Mesenchymal stem cell (in vitro differentiated cells and primary cell): Measurements from ENCODE around the gene PDZD2.
A peak's percentile ranks its signal among the peaks of the same experiment; 100 is the strongest.

Experiments used
- DNase-seq: peaks from one replicate; pipeline ENCODE4 v3.0.0-alpha.2; 2013
- H2AFZ ChIP-seq: one replicate; pipeline ENCODE4 v1.6.1; 2013; ENCODE audit warnings: low read depth, mild to moderate bottlenecking, control low read depth, inconsistent platforms, low read length, moderate library complexity
- H2AK5ac ChIP-seq: 2 replicates; pipeline ENCODE4 v1.6.1; 2013; ENCODE audit warnings: low read length, moderate library complexity, mild to moderate bottlenecking, inconsistent platforms; ENCODE audit not compliant: severe bottlenecking
- H2BK120ac ChIP-seq: one replicate; pipeline ENCODE4 v1.6.1; 2013; ENCODE audit warnings: low read depth, mild to moderate bottlenecking, inconsistent platforms, low read length, moderate library complexity
- H2BK12ac ChIP-seq, 2 experiments: one replicate each; pipeline ENCODE4 v1.6.1; 2013; ENCODE audit warnings: inconsistent platforms in 2 of 2, low read length in 2 of 2, mild to moderate bottlenecking in 2 of 2, moderate library complexity in 2 of 2, control low read depth in 1 of 2
- H2BK15ac ChIP-seq: one replicate; pipeline ENCODE4 v1.6.1; 2013; ENCODE audit warnings: mild to moderate bottlenecking, low read depth, inconsistent platforms; ENCODE audit not compliant: poor library complexity, severe bottlenecking
- H2BK5ac ChIP-seq: 2 replicates; pipeline ENCODE4 v1.6.1; 2013; ENCODE audit warnings: low read depth, mild to moderate bottlenecking, low read length, control low read depth, inconsistent platforms; ENCODE audit not compliant: poor library complexity, severe bottlenecking
- H3K14ac ChIP-seq, 2 experiments: one replicate each; pipeline ENCODE4 v1.6.1; 2013; ENCODE audit warnings: inconsistent platforms in 2 of 2, low read length in 2 of 2, control low read depth in 1 of 2, mild to moderate bottlenecking in 1 of 2, moderate library complexity in 1 of 2
- H3K18ac ChIP-seq, 2 experiments: one replicate each; pipeline ENCODE4 v1.6.1; 2013; ENCODE audit warnings: inconsistent platforms in 2 of 2, low read length in 2 of 2, control low read depth in 1 of 2, low read depth in 1 of 2, mild to moderate bottlenecking in 1 of 2
- H3K23ac ChIP-seq, 2 experiments: one replicate each; pipeline ENCODE4 v1.6.1; 2013; ENCODE audit warnings: inconsistent platforms in 2 of 2, low read length in 2 of 2, mild to moderate bottlenecking in 2 of 2, moderate library complexity in 2 of 2, control low read depth in 1 of 2
- H3K27ac ChIP-seq: 2 replicates; pipeline ENCODE4 v1.5.1; 2013; ENCODE audit warnings: mild to moderate bottlenecking, moderate library complexity, low read length, control low read depth, inconsistent platforms; ENCODE audit not compliant: poor library complexity, severe bottlenecking
- H3K27me3 ChIP-seq, 2 experiments: 2 replicates each; pipeline versions ENCODE4 v1.6.1 to v1.7.0; 2013; ENCODE audit warnings: low read length in 2 of 2, mild to moderate bottlenecking in 2 of 2, moderate library complexity in 2 of 2, control low read depth in 1 of 2, inconsistent platforms in 1 of 2; ENCODE audit not compliant: control insufficient read depth in 1 of 2, insufficient read depth in 1 of 2
- H3K36me3 ChIP-seq, 2 experiments: 2 replicates each; pipeline versions ENCODE4 v1.6.1 to v1.7.0; 2013; ENCODE audit warnings: low read length in 2 of 2, control low read depth in 1 of 2, inconsistent platforms in 1 of 2, low read depth in 1 of 2, mild to moderate bottlenecking in 1 of 2; ENCODE audit not compliant: insufficient read depth in 2 of 2, control insufficient read depth in 1 of 2
- H3K4ac ChIP-seq, 2 experiments: one replicate each; pipeline ENCODE4 v1.6.1; 2013; ENCODE audit warnings: inconsistent platforms in 2 of 2, low read length in 2 of 2, mild to moderate bottlenecking in 2 of 2, moderate library complexity in 2 of 2, control low read depth in 1 of 2, low read depth in 1 of 2
- H3K4me1 ChIP-seq: 2 replicates; pipeline ENCODE4 v1.6.1; 2013; ENCODE audit warnings: low read depth, low read length, control low read depth; ENCODE audit not compliant: control insufficient read depth, insufficient read depth
- H3K4me2 ChIP-seq: 2 replicates; pipeline ENCODE4 v1.6.1; 2013; ENCODE audit warnings: low read length, mild to moderate bottlenecking, inconsistent platforms; ENCODE audit not compliant: poor library complexity, severe bottlenecking
- H3K4me3 ChIP-seq, 2 experiments: 2 replicates each; pipeline versions ENCODE4 v1.5.1 to v1.7.0; 2013; ENCODE audit warnings: low read length in 2 of 2, mild to moderate bottlenecking in 2 of 2, control low read depth in 1 of 2, low read depth in 1 of 2; ENCODE audit not compliant: insufficient read depth in 1 of 2
- H3K79me1 ChIP-seq: replicated peaks from 2 replicates; pipeline ENCODE4 v1.6.1; 2013; ENCODE audit warnings: mild to moderate bottlenecking, control low read depth, low read length, inconsistent platforms; ENCODE audit not compliant: poor library complexity, severe bottlenecking
- H3K9ac ChIP-seq: 2 replicates; pipeline ENCODE4 v1.7.0; 2013; ENCODE audit warnings: mild to moderate bottlenecking, low read length, moderate library complexity
- H3K9me3 ChIP-seq: 2 replicates; pipeline ENCODE4 v1.7.0; 2013; ENCODE audit warnings: mild to moderate bottlenecking, low read length; ENCODE audit not compliant: control insufficient read depth
- H4K8ac ChIP-seq: one replicate; pipeline ENCODE4 v1.6.1; 2013; ENCODE audit warnings: inconsistent platforms, mild to moderate bottlenecking, low read length, moderate library complexity
- H4K91ac ChIP-seq: one replicate; pipeline ENCODE4 v1.6.1; 2013; ENCODE audit warnings: mild to moderate bottlenecking, low read length, inconsistent platforms
- WGBS: methylation state at CpG from one replicate; pipeline ENCODE4 v1.1.7; 2013; ENCODE audit warnings: mixed read lengths; 5-methylcytosine and 5-hydroxymethylcytosine counted together

The PDZD2 gene

GRCh38 chr5:31854181-31855133, 215.5 kb downstream of the PDZD2 start:
- Histone ChIP-seq H3K18ac (peak overlapping the region; percentile 23 to 58), H3K4me3 (peak overlapping the region; percentile 51 to 73), H3K36me3 (peaks cover 0 to 2% of the 10 kb centered on the region in 2 experiments), H2BK12ac (peak overlapping the region in 1 of 2 experiments; percentile 72), H3K27ac (no peak overlapping the region), H2AK5ac (no peak overlapping the region), H3K4me2 (peak overlapping the region; percentile 99), H3K9me3 (peaks cover 10% of the 10 kb centered on the region), H3K14ac (peak overlapping the region in 1 of 2 experiments; percentile 48), H3K23ac (no peak overlapping the region), H4K8ac (peak overlapping the region; percentile 77), H4K91ac (no peak overlapping the region), H2BK120ac (peak overlapping the region; percentile 51), H2BK15ac (peak overlapping the region; percentile 12), H3K79me1 (no peaks in the 10 kb centered on the region), H2AFZ (peak overlapping the region; percentile 48), H3K4ac (peak overlapping the region in 1 of 2 experiments; percentile 17), H3K9ac (peak overlapping the region; percentile 72), H3K27me3 (peaks cover 0 to 54% of the 10 kb centered on the region in 2 experiments), H2BK5ac (no peak overlapping the region), H3K4me1 (peaks cover 17% of the 10 kb centered on the region)
- DNase-seq: peak; percentile 57
- under 1% methylated on average over 41 of the region's 49 CpGs for WGBS

GRCh38 chr5:31855134-31856040, 216.5 kb downstream of the PDZD2 start:
- DNase-seq: peak; percentile 42
- Histone ChIP-seq H3K9me3 (peaks cover 19% of the 10 kb centered on the region), H3K27me3 (peaks cover 0 to 54% of the 10 kb centered on the region in 2 experiments), H2BK15ac (peak overlapping the region; percentile 9), H3K4me2 (peak overlapping the region; percentile 99), H3K4ac (peak overlapping the region in 1 of 2 experiments; percentile 4), H2AFZ (peak overlapping the region; percentile 48), H3K4me1 (peaks cover 17% of the 10 kb centered on the region), H3K27ac (no peak overlapping the region), H3K9ac (peak overlapping the region; percentile 72), H4K8ac (no peak overlapping the region), H4K91ac (no peak overlapping the region), H3K79me1 (no peaks in the 10 kb centered on the region), H3K14ac (no peak overlapping the region), H2BK5ac (no peak overlapping the region), H3K36me3 (peaks cover 0 to 2% of the 10 kb centered on the region in 2 experiments), H2BK120ac (peak overlapping the region; percentile 24), H3K4me3 (peak overlapping the region; percentile 51 to 73), H3K23ac (peak overlapping the region in 1 of 2 experiments; percentile 78), H2AK5ac (no peak overlapping the region), H2BK12ac (peak overlapping the region in 1 of 2 experiments; percentile 7), H3K18ac (peak overlapping the region; percentile 23 to 58)
- 2% methylated on average over 24 of the region's 31 CpGs for WGBS

GRCh38 chr5:31859096-31859495, 220.2 kb downstream of the PDZD2 start:
- Histone ChIP-seq H2BK120ac (no peak overlapping the region), H3K9me3 (peaks cover 23% of the 10 kb centered on the region), H3K4me3 (no peak overlapping the region), H3K27ac (no peak overlapping the region), H3K79me1 (no peaks in the 10 kb centered on the region), H2AFZ (no peak overlapping the region), H4K8ac (no peak overlapping the region), H4K91ac (no peak overlapping the region), H2AK5ac (no peak overlapping the region), H3K27me3 (peaks cover 0 to 53% of the 10 kb centered on the region in 2 experiments), H2BK5ac (no peak overlapping the region), H2BK15ac (no peak overlapping the region), H3K23ac (no peak overlapping the region), H3K4me2 (no peak overlapping the region), H3K9ac (no peak overlapping the region), H3K4ac (no peak overlapping the region), H3K4me1 (peaks cover 12% of the 10 kb centered on the region), H3K36me3 (peaks cover 0 to 2% of the 10 kb centered on the region in 2 experiments), H3K14ac (no peak overlapping the region), H3K18ac (no peak overlapping the region), H2BK12ac (no peak overlapping the region)
- no peak for DNase-seq
